SK-N-SH (cell line): ENCODE results near the gene C12orf75. TPM values are rescaled to one million over a fixed set of nuclear protein-coding genes. Genes with fewer than 3 reads are reported as not detected.

Source experiments
- CTCF ChIA-PET: fragments of 300-600, 350-600 bp; formaldehyde crosslinking; extraction: SDS; loops from one replicate; lab custom pipeline; 2021; lab: Yijun Ruan, JAX
- POLR2A ChIA-PET: fragments of 350-600 bp; sonication (Branson Sonifier 250); formaldehyde crosslinking; extraction: SDS; loops from one replicate; lab custom pipeline; 2020; ENCODE audit warnings: antibody characterized with exemption, inconsistent platforms; lab: Yijun Ruan, JAX
- DNase-seq: peaks from one replicate; pipeline ENCODE4 v3.0.0; 2012
- H2AFZ ChIP-seq: fragments of 200-600 bp; sonication (generic); 2 replicates; pipeline ENCODE4 v1.8.1; 2016; ENCODE audit warnings: antibody characterized with exemption, mild to moderate bottlenecking, low read depth
- H3F3A ChIP-seq: fragments of 200-600 bp; sonication (generic); replicated peaks from 2 replicates; pipeline ENCODE3; 2016; ENCODE audit warnings: antibody characterized with exemption, mild to moderate bottlenecking; ENCODE audit not compliant: insufficient read depth
- H3K27ac ChIP-seq, 2 experiments: fragments of 200-500 bp in 1 of 2; fragments of 200-600 bp in 1 of 2; sonication (Bioruptor generic) in 1 of 2; sonication (generic), shearing (Covaris generic) in 1 of 2; 2 replicates each; pipeline versions ENCODE4 v1.5.1 to v1.6.1; 2014 to 2016; ENCODE audit warnings: low read depth in 2 of 2, inconsistent platforms in 1 of 2, low read length in 1 of 2, mild to moderate bottlenecking in 1 of 2, mixed read lengths in 1 of 2
- H3K27me3 ChIP-seq: fragments of 200-600 bp; sonication (generic), shearing (Covaris generic); 2 replicates; pipeline ENCODE4 v1.6.1; 2016; ENCODE audit warnings: mixed run types; ENCODE audit not compliant: insufficient read depth
- H3K36me3 ChIP-seq, 2 experiments: fragments of 200-500 bp in 1 of 2; fragments of 200-600 bp in 1 of 2; sonication (Bioruptor generic) in 1 of 2; sonication (generic) in 1 of 2; replicated peaks in 1 of 2; 2 replicates each; pipeline versions ENCODE3 to v1.5.1; 2014 to 2016; ENCODE audit warnings: low read length in 1 of 2, mild to moderate bottlenecking in 1 of 2; ENCODE audit not compliant: insufficient read depth in 2 of 2, control insufficient read depth in 1 of 2
- H3K4me1 ChIP-seq, 2 experiments: fragments of 200-500 bp in 1 of 2; fragments of 200-600 bp in 1 of 2; sonication (Bioruptor generic) in 1 of 2; sonication (generic), shearing (Covaris generic) in 1 of 2; 2 replicates each; pipeline versions ENCODE4 v1.5.1 to v1.6.1; 2014 to 2016; ENCODE audit warnings: low read depth in 1 of 2, low read length in 1 of 2, mixed run types in 1 of 2; ENCODE audit not compliant: insufficient read depth in 2 of 2, control insufficient read depth in 1 of 2
- H3K4me2 ChIP-seq: fragments of 200-600 bp; sonication (generic), shearing (Covaris generic); 2 replicates; pipeline ENCODE4 v1.6.1; 2017; ENCODE audit warnings: mixed run types
- H3K4me3 ChIP-seq, 2 experiments: fragments of 200-500 bp in 1 of 2; fragments of 200-600 bp in 1 of 2; sonication (Bioruptor generic) in 1 of 2; sonication (generic), shearing (Covaris generic) in 1 of 2; 2 replicates each; pipeline versions ENCODE4 v1.5.1 to v1.8.1; 2014 to 2016; ENCODE audit warnings: low read depth in 2 of 2, inconsistent platforms in 1 of 2, low read length in 1 of 2, mild to moderate bottlenecking in 1 of 2, mixed read lengths in 1 of 2, moderate library complexity in 1 of 2
- H3K79me2 ChIP-seq: fragments of 200-600 bp; sonication (generic); 2 replicates; pipeline ENCODE4 v1.8.1; 2017; ENCODE audit warnings: mild to moderate bottlenecking; ENCODE audit not compliant: insufficient read depth
- H3K9ac ChIP-seq: fragments of 200-600 bp; sonication (generic); 2 replicates; pipeline ENCODE4 v1.6.1; 2017; ENCODE audit warnings: mixed run types
- H3K9me2 ChIP-seq: fragments of 200-600 bp; sonication (generic); 2 replicates; pipeline ENCODE4 v1.6.1; 2017; ENCODE audit warnings: mixed run types
- H3K9me3 ChIP-seq: fragments of 200-600 bp; sonication (generic); 2 replicates; pipeline ENCODE4 v1.6.1; 2017; ENCODE audit warnings: mixed run types, mild to moderate bottlenecking, moderate library complexity
- H4K20me1 ChIP-seq: fragments of 200-600 bp; sonication (generic); 2 replicates; pipeline ENCODE4 v1.6.1; 2017; ENCODE audit warnings: mild to moderate bottlenecking, mixed run types; ENCODE audit not compliant: insufficient read depth
- CHD2 ChIP-seq: fragments of 150-350 bp; IDR thresholded peaks from 2 replicates; pipeline ENCODE4 v1.6.1; 2018; ENCODE audit warnings: low read length; ENCODE audit not compliant: partially characterized antibody
- CTCF ChIP-seq: fragments of 200-600 bp; sonication (generic); IDR thresholded peaks from 2 replicates; pipeline ENCODE4 v1.6.1; 2017; ENCODE audit warnings: antibody characterized with exemption, mild to moderate bottlenecking, moderate library complexity
- ELF1 ChIP-seq: IDR thresholded peaks from 2 replicates; pipeline ENCODE4 v1.4.0; 2012
- FOSL2 ChIP-seq: IDR thresholded peaks from 2 replicates; pipeline ENCODE4 v1.4.0; 2012; ENCODE audit warnings: low read depth, mild to moderate bottlenecking, moderate library complexity, borderline replicate concordance
- FOXJ3 ChIP-seq: sonication (generic); formaldehyde crosslinking; IDR thresholded peaks from 2 replicates; pipeline ENCODE4 v1.5.1; 2020; ENCODE audit warnings: mild to moderate bottlenecking, missing genetic modification reagents
- GATA2 ChIP-seq: sonication (generic); formaldehyde crosslinking; IDR thresholded peaks from 2 replicates; pipeline ENCODE4 v1.5.0; 2020; ENCODE audit warnings: mild to moderate bottlenecking, missing genetic modification reagents
- JUND ChIP-seq: IDR thresholded peaks from 2 replicates; pipeline ENCODE4 v1.4.0; 2012
- MAX ChIP-seq: IDR thresholded peaks from 2 replicates; pipeline ENCODE4 v1.4.0; 2012; ENCODE audit warnings: low read depth
- NRF1 ChIP-seq: IDR thresholded peaks from 2 replicates; pipeline ENCODE4 v1.6.1; 2012; ENCODE audit warnings: low read depth, mild to moderate bottlenecking, low read length
- POLR2AphosphoS5 ChIP-seq: IDR thresholded peaks from 2 replicates; pipeline ENCODE4 v1.6.1; 2012; ENCODE audit warnings: low read depth, low read length
- RAD21 ChIP-seq: IDR thresholded peaks from 2 replicates; pipeline ENCODE4 v1.6.1; 2012; ENCODE audit warnings: mild to moderate bottlenecking, low read length
- RCOR1 ChIP-seq: fragments of 150-350 bp; IDR thresholded peaks from 2 replicates; pipeline ENCODE4 v1.6.1; 2017; ENCODE audit warnings: antibody characterized with exemption, low read length
- RFX5 ChIP-seq: IDR thresholded peaks from 2 replicates; pipeline ENCODE4 v1.6.1; 2012; ENCODE audit warnings: mild to moderate bottlenecking, improper control_type of control experiment, low read length
- SMC3 ChIP-seq: IDR thresholded peaks from 2 replicates; pipeline ENCODE4 v1.6.1; 2012; ENCODE audit warnings: low read depth, low read length, improper control_type of control experiment
- TAF1 ChIP-seq: IDR thresholded peaks from 2 replicates; pipeline ENCODE4 v1.6.1; 2012; ENCODE audit warnings: low read depth, mild to moderate bottlenecking, low read length, moderate library complexity, borderline replicate concordance
- TCF12 ChIP-seq: IDR thresholded peaks from 2 replicates; pipeline ENCODE4 v1.4.0; 2012
- USF2 ChIP-seq: fragments of 150-350 bp; IDR thresholded peaks from 2 replicates; pipeline ENCODE4 v1.6.1; 2017; ENCODE audit warnings: antibody characterized with exemption, low read length, low read depth, borderline replicate concordance
- WGBS: methylation state at CpG from one replicate; pipeline ENCODE4 v1.1.6; 2017; ENCODE audit warnings: low lambda C conversion rate; 5-methylcytosine and 5-hydroxymethylcytosine counted together
- polyA plus RNA-seq, 3 experiments: library from polyadenylated mRNA; depleted of rRNA; stranded (reverse); fragments of >200 nt; gene quantifications; 2 replicates each; pipeline ENCODE4 v1.2.3, GENCODE V29; 2012
- TF ChIP-seq, protein P1 (sequence below): IDR thresholded peaks from 2 replicates; pipeline ENCODE4; 2012
- TF ChIP-seq, protein P2 (sequence below): IDR thresholded peaks from 2 replicates; pipeline ENCODE4 v1.6.1; 2012; ENCODE audit warnings: mild to moderate bottlenecking, low read depth, low read length, moderate library complexity
- TF ChIP-seq, protein P3 (sequence below): IDR thresholded peaks from 2 replicates; pipeline ENCODE4 v1.4.0; 2012; ENCODE audit warnings: low read depth, borderline replicate concordance

C12orf75 gene
- polyA plus RNA-seq, 1 of the 3 experiments (the other 2 are of a cell fraction) = 221 TPM

DNA sequence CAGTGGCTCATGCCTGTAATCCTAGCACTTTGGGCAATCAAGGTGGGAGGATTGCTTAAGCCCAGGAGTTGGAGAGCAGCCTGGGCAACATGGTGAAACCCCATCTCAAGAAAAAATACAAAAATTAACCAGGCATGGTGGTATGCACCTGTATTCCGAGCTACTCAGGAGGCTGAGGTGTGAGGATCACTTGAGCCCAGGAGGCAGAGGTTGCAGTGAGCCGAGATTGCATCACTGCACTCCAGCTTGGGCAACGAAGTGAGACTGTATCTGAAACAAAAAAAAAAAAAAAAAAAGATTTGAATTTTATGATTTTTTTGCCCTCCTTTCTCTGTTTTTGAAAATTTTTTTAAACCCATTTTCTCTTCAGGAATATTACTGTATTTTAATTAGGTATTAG, 17.7 kb downstream of the C12orf75 start:
- CTCF ChIA-PET = no interaction called here

GRCh38 chr12:105348561-105348960, 18.1 kb downstream of the C12orf75 start:
- DNase-seq = no peak
- POLR2A ChIA-PET = no interaction called here
- no peak overlapping the region for H2AFZ ChIP-seq
- H3F3A ChIP-seq = peaks cover 7% of the 10 kb centered on the region
- peaks cover 0 to 8% of the 10 kb centered on the region in 2 experiments; a peak in 2 of 4 replicates for H3K4me1 ChIP-seq
- H3K4me2 ChIP-seq = no peak overlapping the region
- H3K79me2 ChIP-seq = peaks cover 100% of the 10 kb centered on the region
- no peak overlapping the region for H3K9ac ChIP-seq
- peaks cover 13 to 72% of the 10 kb centered on the region in 2 experiments for H3K36me3 ChIP-seq
- H3K27me3 ChIP-seq = no peaks in the 10 kb centered on the region
- WGBS = 100% methylated on average over 1 of the region's 1 CpG
- H3K27ac ChIP-seq = no peak overlapping the region
- no peaks in the 10 kb centered on the region for H3K9me3 ChIP-seq
- CTCF ChIA-PET = no interaction called here
- peaks cover 90% of the 10 kb centered on the region for H4K20me1 ChIP-seq
- H3K9me2 ChIP-seq = no peaks in the 10 kb centered on the region
- H3K4me3 ChIP-seq = no peak overlapping the region
- TF ChIP-seq, protein P1, sequence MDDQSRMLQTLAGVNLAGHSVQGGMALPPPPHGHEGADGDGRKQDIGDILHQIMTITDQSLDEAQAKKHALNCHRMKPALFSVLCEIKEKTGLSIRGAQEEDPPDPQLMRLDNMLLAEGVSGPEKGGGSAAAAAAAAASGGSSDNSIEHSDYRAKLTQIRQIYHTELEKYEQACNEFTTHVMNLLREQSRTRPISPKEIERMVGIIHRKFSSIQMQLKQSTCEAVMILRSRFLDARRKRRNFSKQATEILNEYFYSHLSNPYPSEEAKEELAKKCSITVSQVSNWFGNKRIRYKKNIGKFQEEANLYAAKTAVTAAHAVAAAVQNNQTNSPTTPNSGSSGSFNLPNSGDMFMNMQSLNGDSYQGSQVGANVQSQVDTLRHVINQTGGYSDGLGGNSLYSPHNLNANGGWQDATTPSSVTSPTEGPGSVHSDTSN = no peak
- TF ChIP-seq CTCF (no peak), USF2 (no peak), ELF1 (no peak), RCOR1 (no peak), JUND (no peak), RAD21 (no peak), SMC3 (no peak), RFX5 (no peak), FOXJ3 (CRISPR knock-in tag) (no peak), CHD2 (no peak), TAF1 (no peak), TCF12 (no peak), NRF1 (no peak), MAX (no peak)
- TF ChIP-seq, protein P2, sequence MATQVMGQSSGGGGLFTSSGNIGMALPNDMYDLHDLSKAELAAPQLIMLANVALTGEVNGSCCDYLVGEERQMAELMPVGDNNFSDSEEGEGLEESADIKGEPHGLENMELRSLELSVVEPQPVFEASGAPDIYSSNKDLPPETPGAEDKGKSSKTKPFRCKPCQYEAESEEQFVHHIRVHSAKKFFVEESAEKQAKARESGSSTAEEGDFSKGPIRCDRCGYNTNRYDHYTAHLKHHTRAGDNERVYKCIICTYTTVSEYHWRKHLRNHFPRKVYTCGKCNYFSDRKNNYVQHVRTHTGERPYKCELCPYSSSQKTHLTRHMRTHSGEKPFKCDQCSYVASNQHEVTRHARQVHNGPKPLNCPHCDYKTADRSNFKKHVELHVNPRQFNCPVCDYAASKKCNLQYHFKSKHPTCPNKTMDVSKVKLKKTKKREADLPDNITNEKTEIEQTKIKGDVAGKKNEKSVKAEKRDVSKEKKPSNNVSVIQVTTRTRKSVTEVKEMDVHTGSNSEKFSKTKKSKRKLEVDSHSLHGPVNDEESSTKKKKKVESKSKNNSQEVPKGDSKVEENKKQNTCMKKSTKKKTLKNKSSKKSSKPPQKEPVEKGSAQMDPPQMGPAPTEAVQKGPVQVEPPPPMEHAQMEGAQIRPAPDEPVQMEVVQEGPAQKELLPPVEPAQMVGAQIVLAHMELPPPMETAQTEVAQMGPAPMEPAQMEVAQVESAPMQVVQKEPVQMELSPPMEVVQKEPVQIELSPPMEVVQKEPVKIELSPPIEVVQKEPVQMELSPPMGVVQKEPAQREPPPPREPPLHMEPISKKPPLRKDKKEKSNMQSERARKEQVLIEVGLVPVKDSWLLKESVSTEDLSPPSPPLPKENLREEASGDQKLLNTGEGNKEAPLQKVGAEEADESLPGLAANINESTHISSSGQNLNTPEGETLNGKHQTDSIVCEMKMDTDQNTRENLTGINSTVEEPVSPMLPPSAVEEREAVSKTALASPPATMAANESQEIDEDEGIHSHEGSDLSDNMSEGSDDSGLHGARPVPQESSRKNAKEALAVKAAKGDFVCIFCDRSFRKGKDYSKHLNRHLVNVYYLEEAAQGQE = no peak
- TF ChIP-seq, protein P3, sequence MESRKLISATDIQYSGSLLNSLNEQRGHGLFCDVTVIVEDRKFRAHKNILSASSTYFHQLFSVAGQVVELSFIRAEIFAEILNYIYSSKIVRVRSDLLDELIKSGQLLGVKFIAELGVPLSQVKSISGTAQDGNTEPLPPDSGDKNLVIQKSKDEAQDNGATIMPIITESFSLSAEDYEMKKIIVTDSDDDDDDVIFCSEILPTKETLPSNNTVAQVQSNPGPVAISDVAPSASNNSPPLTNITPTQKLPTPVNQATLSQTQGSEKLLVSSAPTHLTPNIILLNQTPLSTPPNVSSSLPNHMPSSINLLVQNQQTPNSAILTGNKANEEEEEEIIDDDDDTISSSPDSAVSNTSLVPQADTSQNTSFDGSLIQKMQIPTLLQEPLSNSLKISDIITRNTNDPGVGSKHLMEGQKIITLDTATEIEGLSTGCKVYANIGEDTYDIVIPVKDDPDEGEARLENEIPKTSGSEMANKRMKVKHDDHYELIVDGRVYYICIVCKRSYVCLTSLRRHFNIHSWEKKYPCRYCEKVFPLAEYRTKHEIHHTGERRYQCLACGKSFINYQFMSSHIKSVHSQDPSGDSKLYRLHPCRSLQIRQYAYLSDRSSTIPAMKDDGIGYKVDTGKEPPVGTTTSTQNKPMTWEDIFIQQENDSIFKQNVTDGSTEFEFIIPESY = no peak

More for the DNA sequence above, 17.7 kb downstream of the C12orf75 start:
- no peak overlapping the region for H3K27ac ChIP-seq
- no peak for TF ChIP-seq FOSL2
- no peak for TF ChIP-seq POLR2AphosphoS5
- no peak for TF ChIP-seq GATA2 (CRISPR knock-in tag)
- H2AFZ ChIP-seq = no peak overlapping the region
- H3K4me2 ChIP-seq = no peak overlapping the region
- no peak for DNase-seq
- H3K9me3 ChIP-seq = no peaks in the 10 kb centered on the region
- no peaks in the 10 kb centered on the region for H3K27me3 ChIP-seq
- H3K36me3 ChIP-seq = peaks cover 13 to 72% of the 10 kb centered on the region in 2 experiments
- H3K4me3 ChIP-seq = no peak overlapping the region
- H3K4me1 ChIP-seq = peaks cover 0 to 8% of the 10 kb centered on the region in 2 experiments; a peak in 2 of 4 replicates
- no peaks in the 10 kb centered on the region for H3K9me2 ChIP-seq
- 67% methylated on average over 3 of the region's 3 CpGs for WGBS
- H3F3A ChIP-seq = peaks cover 6% of the 10 kb centered on the region
- peaks cover 91% of the 10 kb centered on the region for H4K20me1 ChIP-seq
- H3K9ac ChIP-seq = no peak overlapping the region
- H3K79me2 ChIP-seq = peaks cover 100% of the 10 kb centered on the region
- POLR2A ChIA-PET = no interaction called here
